K562 (cell line): ENCODE measurements around the gene B4GALT5. TPM values are rescaled to one million over a fixed set of nuclear protein-coding genes. Genes with fewer than 3 reads are reported as not detected.

Experiments used
- E2F6 ChIP-seq, 2 experiments: IDR thresholded peaks; 2 replicates each; pipeline ENCODE4 v1.6.1; 2011; ENCODE audit warnings: borderline replicate concordance in 1 of 2, control low read depth in 1 of 2, low read depth in 1 of 2, low read length in 1 of 2, mild to moderate bottlenecking in 1 of 2, mixed read lengths in 1 of 2, moderate library complexity in 1 of 2; ENCODE audit not compliant: insufficient read depth in 1 of 2, insufficient read length in 1 of 2, poor library complexity in 1 of 2, severe bottlenecking in 1 of 2; ENCODE audit errors: extremely low read depth in 1 of 2
- FOSL1 ChIP-seq: fragments of 200-800 bp; sonication (Bioruptor generic); conservative IDR thresholded peaks from 2 replicates; pipeline ENCODE4 v1.6.1; 2016; ENCODE audit warnings: missing genetic modification characterization, missing compliant biosample characterization
- FOXM1 ChIP-seq, 2 experiments: fragments of 450-650 bp in 1 of 2; sonication (generic) in 1 of 2; formaldehyde crosslinking in 1 of 2; IDR thresholded peaks; 2 replicates each; pipeline versions ENCODE4 v1.6.1 to v1.9.0; 2017 to 2022; ENCODE audit warnings: low read depth in 2 of 2, mild to moderate bottlenecking in 2 of 2, missing genetic modification reagents in 1 of 2, moderate library complexity in 1 of 2
- KDM5B ChIP-seq: fragments of 200-600 bp; sonication (generic); IDR thresholded peaks from 2 replicates; pipeline ENCODE4 v1.6.1; 2012; ENCODE audit warnings: low read depth, mild to moderate bottlenecking, moderate library complexity, low read length, control low read depth, inconsistent platforms; ENCODE audit not compliant: insufficient replicate concordance
- L3MBTL2 ChIP-seq: fragments of 450-650 bp; IDR thresholded peaks from 2 replicates; pipeline ENCODE4 v1.6.1; 2016; ENCODE audit warnings: mild to moderate bottlenecking, moderate library complexity
- POU5F1 ChIP-seq: fragments of 150-350 bp; IDR thresholded peaks from 2 replicates; pipeline ENCODE4 v1.6.1; 2014; ENCODE audit warnings: borderline replicate concordance, low read length, low read depth, mild to moderate bottlenecking; ENCODE audit not compliant: partially characterized antibody
- SNRNP70 ChIP-seq: fragments of 200-400 bp; formaldehyde crosslinking; optimal IDR thresholded peaks from 2 replicates; pipeline ENCODE3; 2017; ENCODE audit warnings: low read depth, low read length
- ZC3H11A ChIP-seq: IDR thresholded peaks from 2 replicates; pipeline ENCODE4 v1.6.1; 2012; ENCODE audit warnings: low read depth, low read length, improper control_type of control experiment
- ZNF318 ChIP-seq, 2 experiments: fragments of 450-650 bp; IDR thresholded peaks; 2 replicates each; pipeline ENCODE4 v1.6.1; 2016; ENCODE audit warnings: mild to moderate bottlenecking in 2 of 2, borderline replicate concordance in 1 of 2, low read depth in 1 of 2, moderate library complexity in 1 of 2
- ZNF695 ChIP-seq: fragments of 450-650 bp; formaldehyde crosslinking; IDR thresholded peaks from 2 replicates; pipeline ENCODE4 v1.4.0; 2020; ENCODE audit warnings: mild to moderate bottlenecking, moderate library complexity
- polyA plus RNA-seq, 8 experiments: library from polyadenylated mRNA; depleted of rRNA in 4 of 8; stranded (reverse) in 5 of 8; unstranded in 3 of 8; fragments of >200 nt; fragmentation: Nextera tagmentation in 2 of 8; fragmentation: Illumina TruSeq in 1 of 8; extraction: Ambion mirVana in 2 of 8; extraction: Trizol in 1 of 8; gene quantifications; 2 replicates each; pipeline versions ENCODE4 v1.2.1 to v1.2.3, GENCODE V29; 2011 to 2014; ENCODE audit warnings: inconsistent platforms in 1 of 8, missing spikeins in 1 of 8
- total RNA-seq, 7 experiments: library from RNA; depleted of rRNA in 6 of 7; stranded (reverse); fragments of >200 nt in 6 of 7; fragmentation: Illumina TruSeq in 2 of 7; extraction: Trizol in 2 of 7; gene quantifications; 2 replicates each; pipeline versions ENCODE4 v1.2.1 to v1.2.3, GENCODE V29; 2011 to 2021; ENCODE audit warnings: low replicate concordance in 1 of 7
- TF ChIP-seq, protein P1 (sequence below): fragments of 450-650 bp; formaldehyde crosslinking; IDR thresholded peaks from 2 replicates; pipeline ENCODE4 v1.4.0; 2020; ENCODE audit warnings: mild to moderate bottlenecking, mixed read lengths
- TF ChIP-seq, protein P2 (sequence below): IDR thresholded peaks from 2 replicates; pipeline ENCODE4 v1.6.1; 2012; ENCODE audit warnings: low read depth, low read length, improper control_type of control experiment, borderline replicate concordance

The B4GALT5 gene
- total and polyA plus RNA-seq, 9 of the 15 experiments (the other 6 are each of a cell fraction or from before 2014, with no cell fraction given): 8.5 to 32.6 (median 23.4) TPM

GRCh38 chr20:49762940-49763766 is 49.5 kb upstream of the B4GALT5 start (continued):
- no peak for TF ChIP-seq ZNF318 (IDR thresholded peaks at IDR 0.05; ENCODE audit: borderline replicate concordance in 1 of 2, low read depth in 1 of 2)
- no peak for TF ChIP-seq POU5F1
- TF ChIP-seq, protein P1, sequence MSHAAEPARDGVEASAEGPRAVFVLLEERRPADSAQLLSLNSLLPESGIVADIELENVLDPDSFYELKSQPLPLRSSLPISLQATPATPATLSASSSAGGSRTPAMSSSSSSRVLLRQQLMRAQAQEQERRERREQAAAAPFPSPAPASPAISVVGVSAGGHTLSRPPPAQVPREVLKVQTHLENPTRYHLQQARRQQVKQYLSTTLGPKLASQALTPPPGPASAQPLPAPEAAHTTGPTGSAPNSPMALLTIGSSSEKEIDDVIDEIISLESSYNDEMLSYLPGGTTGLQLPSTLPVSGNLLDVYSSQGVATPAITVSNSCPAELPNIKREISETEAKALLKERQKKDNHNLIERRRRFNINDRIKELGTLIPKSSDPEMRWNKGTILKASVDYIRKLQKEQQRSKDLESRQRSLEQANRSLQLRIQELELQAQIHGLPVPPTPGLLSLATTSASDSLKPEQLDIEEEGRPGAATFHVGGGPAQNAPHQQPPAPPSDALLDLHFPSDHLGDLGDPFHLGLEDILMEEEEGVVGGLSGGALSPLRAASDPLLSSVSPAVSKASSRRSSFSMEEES (CRISPR knock-in tag): no peak
- TF ChIP-seq FOXM1 (IDR thresholded peaks at IDR 0.05; ENCODE audit: low read depth): no peak
- no peak for TF ChIP-seq FOXM1 (CRISPR knock-in tag; IDR thresholded peaks at IDR 0.05; ENCODE audit: low read depth)
- TF ChIP-seq, protein P2, sequence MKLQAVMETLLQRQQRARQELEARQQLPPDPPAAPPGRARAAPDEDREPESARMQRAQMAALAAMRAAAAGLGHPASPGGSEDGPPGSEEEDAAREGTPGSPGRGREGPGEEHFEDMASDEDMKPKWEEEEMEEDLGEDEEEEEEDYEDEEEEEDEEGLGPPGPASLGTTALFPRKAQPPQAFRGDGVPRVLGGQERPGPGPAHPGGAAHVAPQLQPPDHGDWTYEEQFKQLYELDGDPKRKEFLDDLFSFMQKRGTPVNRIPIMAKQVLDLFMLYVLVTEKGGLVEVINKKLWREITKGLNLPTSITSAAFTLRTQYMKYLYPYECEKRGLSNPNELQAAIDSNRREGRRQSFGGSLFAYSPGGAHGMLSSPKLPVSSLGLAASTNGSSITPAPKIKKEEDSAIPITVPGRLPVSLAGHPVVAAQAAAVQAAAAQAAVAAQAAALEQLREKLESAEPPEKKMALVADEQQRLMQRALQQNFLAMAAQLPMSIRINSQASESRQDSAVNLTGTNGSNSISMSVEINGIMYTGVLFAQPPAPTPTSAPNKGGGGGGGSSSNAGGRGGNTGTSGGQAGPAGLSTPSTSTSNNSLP: no peak
- peak; percentile 75 for TF ChIP-seq FOSL1 (tag)
- TF ChIP-seq KDM5B: no peak
- no peak for TF ChIP-seq SNRNP70
- no peak for TF ChIP-seq ZNF695 (CRISPR knock-in tag)
- TF ChIP-seq ZC3H11A: no peak
- TF ChIP-seq E2F6 (IDR thresholded peaks at IDR 0.05; ENCODE audit: borderline replicate concordance in 1 of 2, extremely low read depth in 1 of 2, insufficient read depth in 1 of 2, insufficient read length in 1 of 2, low read depth in 1 of 2, low read length in 1 of 2, poor library complexity in 1 of 2, severe bottlenecking in 1 of 2): no peak
- TF ChIP-seq L3MBTL2: no peak; the same call in none of the 2 replicates
